Osteocyte (in vitro differentiated cells): ENCODE measurements around the gene CEBPB. TPM values are rescaled to one million over a fixed set of nuclear protein-coding genes. Genes with fewer than 3 reads are reported as not detected.

Source experiments
- DNase-seq: peaks from one replicate; pipeline ENCODE4 v3.0.0; 2021; ENCODE audit warnings: mixed read lengths; ENCODE audit not compliant: unreplicated experiment; ENCODE audit errors: extremely low spot score
- H3K27ac Mint-ChIP-seq: one replicate; pipeline ENCODE4 v1.8.0; 2021; ENCODE audit warnings: mild to moderate bottlenecking, mixed read lengths; ENCODE audit not compliant: unreplicated experiment
- H3K27me3 Mint-ChIP-seq: one replicate; pipeline ENCODE4 v1.8.0; 2021; ENCODE audit warnings: mixed read lengths; ENCODE audit not compliant: unreplicated experiment
- H3K36me3 Mint-ChIP-seq: one replicate; pipeline ENCODE4 v1.8.0; 2021; ENCODE audit warnings: mixed read lengths; ENCODE audit not compliant: unreplicated experiment
- H3K4me1 Mint-ChIP-seq: one replicate; pipeline ENCODE4 v1.8.0; 2021; ENCODE audit warnings: mixed read lengths; ENCODE audit not compliant: unreplicated experiment
- H3K4me3 Mint-ChIP-seq: one replicate; pipeline ENCODE4 v1.8.0; 2021; ENCODE audit warnings: mild to moderate bottlenecking, moderate library complexity, mixed read lengths; ENCODE audit not compliant: unreplicated experiment
- H3K9me3 Mint-ChIP-seq: one replicate; pipeline ENCODE4 v1.8.0; 2021; ENCODE audit warnings: mixed read lengths; ENCODE audit not compliant: unreplicated experiment
- total RNA-seq: library from RNA; stranded (reverse); gene quantifications from 2 replicates; pipeline ENCODE4 v1.2.1, GENCODE V29; 2021
- TF ChIP-seq, protein P1 (sequence below): fragments of 200-600 bp; sonication (generic); IDR thresholded peaks from 2 replicates; pipeline ENCODE4 v1.5.0; 2021; ENCODE audit warnings: antibody characterized with exemption, mild to moderate bottlenecking, moderate library complexity

CEBPB gene
- total RNA-seq, 1 donor from 2014 or later: 59.1 TPM

- Mint-ChIP-seq H3K36me3 (peaks cover 11% of the 10 kb centered on the region), H3K27ac (peak overlapping the region; percentile 63), H3K9me3 (no peaks in the 10 kb centered on the region), H3K4me1 (peaks cover 73% of the 10 kb centered on the region), H3K4me3 (no peak overlapping the region), H3K27me3 (no peaks in the 10 kb centered on the region)
- DNase-seq: no peak
- TF ChIP-seq, protein P1, sequence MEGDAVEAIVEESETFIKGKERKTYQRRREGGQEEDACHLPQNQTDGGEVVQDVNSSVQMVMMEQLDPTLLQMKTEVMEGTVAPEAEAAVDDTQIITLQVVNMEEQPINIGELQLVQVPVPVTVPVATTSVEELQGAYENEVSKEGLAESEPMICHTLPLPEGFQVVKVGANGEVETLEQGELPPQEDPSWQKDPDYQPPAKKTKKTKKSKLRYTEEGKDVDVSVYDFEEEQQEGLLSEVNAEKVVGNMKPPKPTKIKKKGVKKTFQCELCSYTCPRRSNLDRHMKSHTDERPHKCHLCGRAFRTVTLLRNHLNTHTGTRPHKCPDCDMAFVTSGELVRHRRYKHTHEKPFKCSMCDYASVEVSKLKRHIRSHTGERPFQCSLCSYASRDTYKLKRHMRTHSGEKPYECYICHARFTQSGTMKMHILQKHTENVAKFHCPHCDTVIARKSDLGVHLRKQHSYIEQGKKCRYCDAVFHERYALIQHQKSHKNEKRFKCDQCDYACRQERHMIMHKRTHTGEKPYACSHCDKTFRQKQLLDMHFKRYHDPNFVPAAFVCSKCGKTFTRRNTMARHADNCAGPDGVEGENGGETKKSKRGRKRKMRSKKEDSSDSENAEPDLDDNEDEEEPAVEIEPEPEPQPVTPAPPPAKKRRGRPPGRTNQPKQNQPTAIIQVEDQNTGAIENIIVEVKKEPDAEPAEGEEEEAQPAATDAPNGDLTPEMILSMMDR: no peak
Measured at GRCh38 chr20:50149481-50150254, 41.0 kb upstream of the CEBPB start.

DNA sequence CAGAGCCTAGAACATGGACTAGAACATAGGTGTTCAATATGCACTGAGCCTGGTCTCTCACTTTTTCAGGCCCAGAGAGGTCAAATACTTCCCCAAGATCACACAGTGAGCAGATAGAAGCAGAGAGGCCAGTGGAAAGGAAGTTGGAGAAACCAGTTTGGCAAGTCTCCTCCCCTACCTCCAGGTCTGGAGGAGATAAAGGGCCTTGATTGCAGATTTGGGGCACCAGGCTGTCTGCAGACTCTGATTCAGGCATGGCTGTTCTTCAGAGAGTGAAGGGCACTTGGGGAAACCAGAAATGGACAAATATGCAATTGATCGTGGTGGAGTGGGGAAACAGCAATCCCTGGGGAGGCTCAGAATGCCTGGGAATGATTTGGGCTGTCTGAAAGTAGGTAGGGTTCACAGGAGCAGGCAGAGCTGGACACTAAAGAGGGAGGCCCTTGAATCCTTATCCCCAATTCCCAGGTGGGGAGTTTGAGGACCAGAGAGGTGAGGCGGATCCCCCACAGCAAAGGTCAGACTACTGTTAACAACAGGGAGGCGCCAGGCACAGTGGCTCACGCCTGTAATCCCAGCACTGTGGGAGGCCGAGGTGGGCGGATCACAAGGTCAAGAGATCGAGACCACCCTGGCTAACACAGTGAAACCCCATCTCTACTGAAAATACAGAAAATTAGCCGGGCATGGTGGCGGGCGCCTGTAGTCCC is 39.4 kb upstream of the CEBPB start:
- DNase-seq: no peak
- Mint-ChIP-seq H3K9me3 (no peaks in the 10 kb centered on the region), H3K27ac (peak overlapping the region; percentile 84), H3K4me3 (peak overlapping the region; percentile 87), H3K36me3 (peaks cover 11% of the 10 kb centered on the region), H3K27me3 (no peaks in the 10 kb centered on the region), H3K4me1 (peaks cover 64% of the 10 kb centered on the region)
- TF ChIP-seq, protein P1: no peak

- no peak for DNase-seq
- TF ChIP-seq, protein P1: no peak
- H3K36me3 Mint-ChIP-seq: peaks cover 9% of the 10 kb centered on the region
- H3K27ac Mint-ChIP-seq: peak overlapping the region; percentile 84
- no peaks in the 10 kb centered on the region for H3K9me3 Mint-ChIP-seq
- peaks cover 50% of the 10 kb centered on the region for H3K4me1 Mint-ChIP-seq
- H3K4me3 Mint-ChIP-seq: peak overlapping the region; percentile 87
- H3K27me3 Mint-ChIP-seq: no peaks in the 10 kb centered on the region
Measured at GRCh38 chr20:50152394-50153152, 38.1 kb upstream of the CEBPB start.

DNA sequence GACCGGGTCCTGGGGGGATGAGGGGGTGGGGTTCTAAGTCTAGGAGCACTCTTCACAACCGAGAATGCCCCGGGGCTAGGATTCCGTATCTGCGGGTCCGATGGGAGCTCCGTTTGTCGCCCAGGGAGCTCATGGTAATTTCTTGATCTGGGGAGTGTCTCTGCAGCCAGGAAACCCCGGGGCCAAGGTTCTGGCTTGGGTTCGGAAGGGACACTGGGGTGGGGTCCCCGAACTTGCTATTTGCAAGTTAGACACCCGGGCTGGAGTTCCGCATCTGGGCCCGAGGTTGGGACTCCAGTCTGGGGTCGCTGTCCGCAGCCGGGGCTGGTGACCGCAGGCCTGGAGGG is 37.5 kb upstream of the CEBPB start:
- TF ChIP-seq, protein P1: no peak
- H3K36me3 Mint-ChIP-seq: peaks cover 9% of the 10 kb centered on the region
- H3K27me3 Mint-ChIP-seq: no peaks in the 10 kb centered on the region
- H3K4me3 Mint-ChIP-seq: peak overlapping the region; percentile 87
- no peaks in the 10 kb centered on the region for H3K9me3 Mint-ChIP-seq
- DNase-seq: no peak
- peaks cover 49% of the 10 kb centered on the region for H3K4me1 Mint-ChIP-seq
- H3K27ac Mint-ChIP-seq: peak overlapping the region; percentile 84
